ENCODE measurements around the gene CDKL5. TPM values are rescaled to one million over a fixed set of nuclear protein-coding genes. Genes with fewer than 3 reads are reported as not detected.
A peak's percentile ranks its signal among the peaks of the same experiment; 100 is the strongest.

The CDKL5 gene
- total RNA-seq, 6 experiments from 2014 or later, result 5.6 to 5.9 (median 5.8) TPM

DNA sequence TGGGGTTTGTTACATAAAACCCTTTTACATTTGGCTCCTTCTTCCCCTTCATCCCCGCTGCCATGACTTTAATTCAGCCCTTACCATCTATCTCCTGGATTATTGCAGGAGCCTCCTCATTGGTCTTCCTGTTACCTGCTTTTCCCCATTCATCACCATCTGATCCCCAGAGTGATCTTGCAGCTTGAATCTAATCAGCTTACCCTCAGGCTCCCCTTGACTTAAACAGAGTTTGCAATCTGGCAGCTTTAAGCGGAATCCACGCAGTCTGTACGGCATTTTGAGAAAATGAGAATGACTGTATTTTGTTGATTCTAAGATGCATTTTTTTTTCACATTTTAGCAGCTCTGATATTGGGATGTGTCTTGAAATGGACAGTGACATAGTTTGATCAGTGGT, 267.1 kb downstream of the CDKL5 start:
- Mint-ChIP-seq H3K27ac (no peak overlapping the region), H3K4me1 (ENCODE audit: low read depth) (no peaks in the 10 kb centered on the region), H3K27me3 (ENCODE audit: insufficient read depth) (peaks cover 18% of the 10 kb centered on the region), H3K4me3 (no peak overlapping the region), H3K9me3 (no peaks in the 10 kb centered on the region), H3K36me3 (ENCODE audit: low read depth) (no peaks in the 10 kb centered on the region)
- no peak for DNase-seq
- TF ChIP-seq CTCF (IDR thresholded peaks at IDR 0.05), result no peak

DNA sequence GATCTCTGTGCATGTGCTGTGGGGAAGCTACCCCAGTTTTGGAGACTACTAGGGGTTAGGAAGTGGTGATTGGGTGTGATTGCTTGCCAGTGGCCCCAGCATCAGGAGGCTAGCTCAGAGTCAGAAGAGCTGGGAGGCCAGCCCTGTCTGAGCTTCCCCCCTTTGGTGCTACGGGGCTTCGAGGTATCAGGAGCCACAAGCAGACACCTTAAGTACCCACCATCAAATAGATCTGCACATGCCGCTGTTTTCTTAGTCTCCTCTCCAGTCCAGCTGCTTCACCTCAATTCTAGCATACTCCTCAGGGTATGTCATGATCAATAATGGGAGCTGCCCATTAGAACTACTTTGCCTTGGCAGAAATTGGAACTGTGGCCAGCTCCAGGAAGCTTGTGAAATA, 271.2 kb downstream of the CDKL5 start:
- Mint-ChIP-seq H3K4me3 (no peak overlapping the region), H3K27me3 (ENCODE audit: insufficient read depth) (peaks cover 12% of the 10 kb centered on the region), H3K9me3 (no peaks in the 10 kb centered on the region), H3K36me3 (ENCODE audit: low read depth) (no peaks in the 10 kb centered on the region), H3K27ac (no peak overlapping the region), H3K4me1 (ENCODE audit: low read depth) (peaks cover under 1% of the 10 kb centered on the region; the same call in 1 of the 2 replicates)
- no peak for DNase-seq
- no peak for TF ChIP-seq CTCF (IDR thresholded peaks at IDR 0.05)

DNA sequence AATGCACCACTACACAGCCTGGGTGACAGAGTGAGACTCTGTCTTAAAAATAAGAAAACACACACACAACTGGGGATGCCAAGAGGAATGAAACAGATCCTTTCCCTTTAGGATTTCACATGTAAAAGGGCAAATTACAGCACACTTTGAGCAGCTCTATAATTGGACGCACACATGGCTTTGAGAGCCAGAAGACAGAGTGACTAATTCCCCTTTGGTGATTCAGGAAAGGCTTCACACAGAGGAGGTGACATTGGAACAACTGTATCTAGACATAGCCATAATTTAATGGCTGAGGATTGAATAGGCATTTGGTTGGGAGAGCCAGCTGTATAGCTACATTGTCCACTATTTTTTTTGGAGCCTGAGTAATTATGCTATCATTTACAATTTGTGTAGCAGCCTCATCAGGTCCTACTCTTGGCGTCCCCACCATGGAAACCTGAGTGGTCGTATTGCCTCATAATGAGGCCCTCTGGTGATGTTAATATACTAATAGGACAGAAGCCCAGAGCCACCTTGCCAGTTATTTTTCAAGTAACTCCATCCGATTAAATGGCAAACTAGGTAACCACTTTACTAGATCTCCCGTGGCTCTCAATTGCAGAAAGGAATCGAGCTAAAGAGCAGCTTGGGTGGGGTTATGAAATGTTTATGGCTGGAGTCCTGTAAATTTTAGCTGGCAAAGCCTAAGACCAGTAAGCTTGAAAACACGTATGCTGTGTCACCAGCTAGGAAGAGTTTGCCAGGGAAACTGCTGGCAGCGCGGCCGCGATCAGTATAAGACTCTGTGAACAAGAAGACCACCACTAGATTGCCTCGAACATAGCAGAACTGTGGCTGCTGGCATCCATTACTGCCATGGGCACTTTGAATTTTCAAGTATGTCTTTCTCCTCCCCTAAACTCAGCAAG, 273.6 kb downstream of the CDKL5 start:
- no peak for TF ChIP-seq CTCF (IDR thresholded peaks at IDR 0.05)
- Mint-ChIP-seq H3K4me1 (ENCODE audit: low read depth) (peaks cover 12% of the 10 kb centered on the region), H3K36me3 (ENCODE audit: low read depth) (no peaks in the 10 kb centered on the region), H3K27ac (no peak overlapping the region), H3K4me3 (no peak overlapping the region), H3K9me3 (no peaks in the 10 kb centered on the region), H3K27me3 (ENCODE audit: insufficient read depth) (peaks cover 7% of the 10 kb centered on the region)
- no peak for DNase-seq

GRCh38 chrX:18701621-18702361, 276.4 kb downstream of the CDKL5 start:
- Mint-ChIP-seq H3K4me1 (ENCODE audit: low read depth) (peaks cover 12% of the 10 kb centered on the region), H3K9me3 (no peaks in the 10 kb centered on the region), H3K4me3 (no peak overlapping the region; the same call in 1 of the 2 replicates), H3K27me3 (ENCODE audit: insufficient read depth) (peaks cover 8% of the 10 kb centered on the region), H3K27ac (no peak overlapping the region), H3K36me3 (ENCODE audit: low read depth) (no peaks in the 10 kb centered on the region)
- no peak for DNase-seq
- no peak for TF ChIP-seq CTCF (IDR thresholded peaks at IDR 0.05)

GRCh38 chrX:18702362-18703195, 277.2 kb downstream of the CDKL5 start:
- peaks cover 5% of the 10 kb centered on the region for H3K27me3 Mint-ChIP-seq (ENCODE audit: insufficient read depth)
- H3K36me3 Mint-ChIP-seq (ENCODE audit: low read depth), result no peaks in the 10 kb centered on the region
- no peak for TF ChIP-seq CTCF (IDR thresholded peaks at IDR 0.05)
- peaks cover 12% of the 10 kb centered on the region for H3K4me1 Mint-ChIP-seq (ENCODE audit: low read depth)
- H3K27ac Mint-ChIP-seq, result no peak overlapping the region
- H3K9me3 Mint-ChIP-seq, result no peaks in the 10 kb centered on the region
- peak; percentile 6 for DNase-seq
- H3K4me3 Mint-ChIP-seq, result peak overlapping the region; percentile 46; the same call in 1 of the 2 replicates
